Measurements from ENCODE around the gene GPRIN1. TPM values are rescaled to one million over a fixed set of nuclear protein-coding genes. Genes with fewer than 3 reads are reported as not detected.

GPRIN1 gene
- total RNA-seq, 3 donors from 2014 or later = 0.64 to 1.2 (median 0.98) TPM

DNA sequence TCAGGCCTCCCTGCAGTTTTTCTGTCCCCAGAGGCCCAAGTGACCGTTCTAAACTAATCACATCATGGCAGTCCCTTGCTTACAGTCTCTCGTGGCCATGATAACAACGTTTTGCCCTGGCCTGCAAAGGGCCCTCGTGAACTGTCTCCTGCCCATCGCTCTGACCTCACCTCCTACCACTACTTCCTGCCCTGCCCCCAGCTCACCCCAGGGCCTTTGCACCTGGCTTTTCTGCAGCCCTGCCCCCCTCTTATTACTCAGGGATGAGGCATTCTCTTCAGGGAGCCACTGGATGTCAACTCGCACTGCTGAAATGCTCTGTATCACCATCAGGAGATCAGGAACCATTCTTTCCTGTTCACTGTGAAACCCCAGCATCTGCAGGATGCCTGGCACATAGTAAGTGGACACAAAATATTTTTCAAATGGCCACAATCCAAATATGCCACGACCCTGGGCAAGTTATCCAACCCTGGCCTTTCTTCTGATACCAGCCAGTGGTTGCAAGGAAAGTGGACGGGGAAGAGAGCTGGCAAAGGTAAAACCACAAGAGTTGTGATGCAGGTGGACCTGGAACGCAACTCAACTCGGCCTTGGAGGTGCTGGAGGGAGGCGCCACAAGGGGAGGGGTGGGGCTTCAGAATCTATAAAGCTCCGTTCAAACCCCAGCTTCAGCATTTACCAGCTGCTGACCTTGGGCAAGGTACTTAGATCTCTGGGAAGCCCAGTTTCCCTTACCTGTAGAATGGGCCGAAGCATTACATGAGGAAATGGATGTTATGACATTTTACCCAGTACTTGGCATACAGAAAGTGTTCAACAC is 18.7 kb upstream of the GPRIN1 start:
- Histone ChIP-seq H3K27ac (no peak overlapping the region), H3K27me3 (peaks cover 8 to 87% of the 10 kb centered on the region in 2 donors), H3K9me3 (no peaks in the 10 kb centered on the region), H3K4me3 (no peak overlapping the region), H3K36me3 (no peaks in the 10 kb centered on the region), H3K4me1 (peaks cover 4 to 6% of the 10 kb centered on the region in 2 donors)
- DNase-seq (ENCODE audit: low spot score in 2 of 2) = no peak
- intact Hi-C loops (cut with DNase I; ENCODE audit: low total_unique reads) = no loop called here
- TF ChIP-seq, protein P1, sequence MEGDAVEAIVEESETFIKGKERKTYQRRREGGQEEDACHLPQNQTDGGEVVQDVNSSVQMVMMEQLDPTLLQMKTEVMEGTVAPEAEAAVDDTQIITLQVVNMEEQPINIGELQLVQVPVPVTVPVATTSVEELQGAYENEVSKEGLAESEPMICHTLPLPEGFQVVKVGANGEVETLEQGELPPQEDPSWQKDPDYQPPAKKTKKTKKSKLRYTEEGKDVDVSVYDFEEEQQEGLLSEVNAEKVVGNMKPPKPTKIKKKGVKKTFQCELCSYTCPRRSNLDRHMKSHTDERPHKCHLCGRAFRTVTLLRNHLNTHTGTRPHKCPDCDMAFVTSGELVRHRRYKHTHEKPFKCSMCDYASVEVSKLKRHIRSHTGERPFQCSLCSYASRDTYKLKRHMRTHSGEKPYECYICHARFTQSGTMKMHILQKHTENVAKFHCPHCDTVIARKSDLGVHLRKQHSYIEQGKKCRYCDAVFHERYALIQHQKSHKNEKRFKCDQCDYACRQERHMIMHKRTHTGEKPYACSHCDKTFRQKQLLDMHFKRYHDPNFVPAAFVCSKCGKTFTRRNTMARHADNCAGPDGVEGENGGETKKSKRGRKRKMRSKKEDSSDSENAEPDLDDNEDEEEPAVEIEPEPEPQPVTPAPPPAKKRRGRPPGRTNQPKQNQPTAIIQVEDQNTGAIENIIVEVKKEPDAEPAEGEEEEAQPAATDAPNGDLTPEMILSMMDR (IDR thresholded peaks at IDR 0.05) = no peak
- no peak for TF ChIP-seq POLR2A (IDR thresholded peaks at IDR 0.05)
- TF ChIP-seq POLR2AphosphoS5 (IDR thresholded peaks at IDR 0.05) = no peak

DNA sequence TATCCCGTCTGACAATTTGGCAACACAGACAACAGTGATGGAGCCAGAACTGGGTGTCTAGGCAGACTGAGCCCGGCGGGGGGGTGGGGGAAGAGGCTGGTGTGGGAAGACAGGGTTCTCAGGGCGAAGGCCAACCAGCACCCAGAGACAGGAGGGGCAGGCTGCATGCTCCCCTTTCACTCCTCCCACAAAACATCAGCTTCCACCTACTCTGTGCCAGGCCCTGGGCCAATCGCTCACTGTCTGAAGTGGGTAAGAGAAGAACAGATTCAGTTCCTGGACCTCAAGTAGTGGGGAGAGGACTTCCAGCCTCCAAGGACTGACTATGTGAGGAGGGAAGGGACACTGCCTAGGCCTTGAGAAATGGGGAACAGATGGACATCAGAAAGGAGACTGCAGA is 17.6 kb upstream of the GPRIN1 start:
- DNase-seq (ENCODE audit: low spot score in 2 of 2) = no peak
- Histone ChIP-seq H3K4me1 (peaks cover 4 to 6% of the 10 kb centered on the region in 2 donors), H3K9me3 (no peaks in the 10 kb centered on the region), H3K27me3 (peaks cover 8 to 84% of the 10 kb centered on the region in 2 donors), H3K4me3 (no peak overlapping the region), H3K27ac (no peak overlapping the region), H3K36me3 (no peaks in the 10 kb centered on the region)
- TF ChIP-seq POLR2AphosphoS5 (IDR thresholded peaks at IDR 0.05) = no peak
- TF ChIP-seq, protein P1 (IDR thresholded peaks at IDR 0.05) = no peak
- TF ChIP-seq POLR2A (IDR thresholded peaks at IDR 0.05) = no peak
- intact Hi-C loops (cut with DNase I; ENCODE audit: low total_unique reads) = no loop called here

DNA sequence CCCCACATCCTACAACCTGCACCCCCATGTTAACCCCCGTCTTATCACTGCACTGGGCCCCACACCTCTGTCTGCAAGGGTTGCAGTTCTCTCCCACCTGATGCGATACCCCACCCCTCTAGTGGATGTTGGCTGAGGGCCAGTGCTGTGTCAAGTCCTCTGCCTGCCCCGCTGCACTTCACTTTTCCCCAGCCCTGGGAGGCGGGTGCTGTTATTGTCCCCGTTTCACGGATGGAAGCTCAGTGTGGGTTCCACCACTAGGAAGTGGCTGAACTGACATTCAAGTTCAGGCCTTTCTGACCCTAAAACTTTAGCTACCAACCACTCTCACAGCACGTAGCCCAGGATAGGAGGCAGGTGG is 16.9 kb upstream of the GPRIN1 start:
- no peaks in the 10 kb centered on the region for H3K9me3 ChIP-seq
- TF ChIP-seq POLR2AphosphoS5 (IDR thresholded peaks at IDR 0.05) = no peak
- H3K36me3 ChIP-seq = no peaks in the 10 kb centered on the region
- H3K4me3 ChIP-seq = no peak overlapping the region
- intact Hi-C loops (cut with DNase I; ENCODE audit: low total_unique reads) = no loop called here
- peaks cover 8 to 80% of the 10 kb centered on the region in 2 donors for H3K27me3 ChIP-seq
- no peak for DNase-seq (ENCODE audit: low spot score in 2 of 2)
- no peak overlapping the region for H3K27ac ChIP-seq
- peaks cover 4 to 6% of the 10 kb centered on the region in 2 donors for H3K4me1 ChIP-seq

DNA sequence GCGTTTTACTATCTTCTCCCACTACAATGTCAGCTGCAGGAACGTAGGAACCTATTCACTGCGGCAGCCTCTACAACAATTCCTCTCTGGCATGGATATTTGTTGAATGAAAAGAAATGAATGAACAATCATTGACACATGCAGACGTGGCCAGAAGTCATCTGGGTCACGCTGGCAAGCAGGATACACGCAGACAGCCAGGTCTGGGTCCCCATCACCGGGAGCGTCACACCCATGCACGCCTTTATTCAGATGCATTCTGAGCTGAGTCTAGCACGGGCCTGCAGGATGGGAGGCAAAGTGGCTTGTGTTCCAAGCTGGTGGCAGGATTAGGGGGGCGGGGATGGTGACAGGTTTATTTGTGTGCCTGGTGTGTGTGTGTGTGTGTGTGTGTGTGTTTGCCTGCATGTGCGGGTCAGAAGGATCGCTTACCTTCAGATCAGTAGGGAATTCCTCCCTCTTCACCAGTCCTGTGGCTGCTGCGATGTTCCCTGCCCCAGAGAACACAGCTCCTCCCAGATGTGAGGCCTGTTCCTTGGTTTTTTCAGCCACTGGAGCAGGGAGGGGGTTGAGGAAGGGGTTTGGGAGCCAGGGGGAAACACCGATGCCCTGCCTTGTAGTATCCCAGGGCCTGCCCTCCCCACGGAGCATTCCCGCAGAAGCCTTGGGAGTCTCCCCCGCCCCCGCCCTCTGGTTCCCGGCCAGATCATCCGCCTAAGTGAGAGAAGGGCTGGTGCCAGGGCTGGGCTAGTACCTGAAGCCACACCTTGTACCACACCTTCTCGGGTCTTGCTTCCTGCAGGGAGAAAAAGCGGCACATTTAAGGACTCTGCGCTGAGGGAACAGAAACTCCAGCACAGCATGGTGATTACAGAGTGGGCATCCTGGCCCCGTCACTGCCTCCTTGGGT is 16.3 kb upstream of the GPRIN1 start:
- DNase-seq (ENCODE audit: low spot score in 2 of 2) = no peak
- Histone ChIP-seq H3K36me3 (no peaks in the 10 kb centered on the region), H3K27me3 (peaks cover 11 to 80% of the 10 kb centered on the region in 2 donors), H3K9me3 (no peaks in the 10 kb centered on the region), H3K27ac (no peak overlapping the region), H3K4me3 (no peak overlapping the region), H3K4me1 (peaks cover 4 to 6% of the 10 kb centered on the region in 2 donors)
- intact Hi-C loops (cut with DNase I; ENCODE audit: low total_unique reads) = no loop called here
- TF ChIP-seq POLR2AphosphoS5 (IDR thresholded peaks at IDR 0.05) = no peak

DNA sequence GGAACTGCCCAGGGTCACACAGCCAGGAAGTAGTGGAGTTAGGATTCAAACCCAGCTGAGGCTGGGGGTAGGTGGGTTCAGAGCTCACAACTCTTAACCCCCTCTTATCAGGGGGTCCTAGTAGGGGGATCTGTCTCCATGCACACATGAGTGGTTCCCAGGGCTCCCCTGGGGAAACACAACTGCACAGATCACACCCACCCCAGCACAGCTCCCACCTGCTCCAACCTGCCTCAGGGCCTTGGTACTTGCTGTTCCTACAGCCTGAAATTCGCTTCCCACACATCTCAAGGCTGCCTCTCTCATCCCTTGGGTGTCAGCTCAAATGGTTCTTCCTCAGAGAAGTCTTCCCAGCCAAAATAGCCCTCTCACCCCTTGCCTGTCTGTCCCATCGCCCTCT is 15.6 kb upstream of the GPRIN1 start:
- TF ChIP-seq POLR2A (IDR thresholded peaks at IDR 0.05) (no peak), POLR2AphosphoS5 (IDR thresholded peaks at IDR 0.05) (no peak)
- TF ChIP-seq, protein P1 (IDR thresholded peaks at IDR 0.05) = no peak
- intact Hi-C loops (cut with DNase I; ENCODE audit: low total_unique reads) = no loop called here
- Histone ChIP-seq H3K27me3 (peaks cover 13 to 80% of the 10 kb centered on the region in 2 donors), H3K27ac (no peak overlapping the region), H3K4me3 (no peak overlapping the region), H3K4me1 (peaks cover 4 to 6% of the 10 kb centered on the region in 2 donors), H3K36me3 (no peaks in the 10 kb centered on the region), H3K9me3 (no peaks in the 10 kb centered on the region)
- DNase-seq (ENCODE audit: low spot score in 2 of 2) = no peak

DNA sequence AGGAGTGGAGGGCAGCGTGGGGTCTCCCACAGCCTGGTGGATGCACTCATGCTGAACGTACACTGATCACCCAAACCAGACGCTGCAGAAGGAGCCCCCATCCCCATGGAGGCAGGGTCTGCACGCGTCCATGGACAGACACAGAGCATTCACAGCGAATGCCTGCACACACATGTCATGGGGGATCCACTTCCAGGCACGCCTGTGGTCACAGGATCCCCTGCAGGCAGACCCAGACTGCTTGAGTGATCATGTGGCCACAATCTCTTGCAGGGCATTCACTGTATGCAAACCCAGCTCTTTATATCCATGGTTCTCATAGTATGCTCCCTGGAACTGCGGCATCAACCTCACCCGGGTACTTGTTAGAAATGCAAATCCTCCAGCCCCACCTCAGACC is 15.0 kb upstream of the GPRIN1 start:
- intact Hi-C loops (cut with DNase I; ENCODE audit: low total_unique reads) = no loop called here
- H3K9me3 ChIP-seq = no peaks in the 10 kb centered on the region
- H3K4me3 ChIP-seq = no peak overlapping the region
- H3K4me1 ChIP-seq = peaks cover under 1 to 5% of the 10 kb centered on the region in 2 donors
- H3K27me3 ChIP-seq = peaks cover 16 to 80% of the 10 kb centered on the region in 2 donors
- TF ChIP-seq POLR2AphosphoS5 (IDR thresholded peaks at IDR 0.05) (no peak), POLR2A (IDR thresholded peaks at IDR 0.05) (no peak)
- TF ChIP-seq, protein P1 (IDR thresholded peaks at IDR 0.05) = no peak
- DNase-seq (ENCODE audit: low spot score in 2 of 2) = no peak
- H3K27ac ChIP-seq = no peak overlapping the region
- no peaks in the 10 kb centered on the region for H3K36me3 ChIP-seq

Data from breast epithelium (tissue), 4 donors.